ENCODE results near the gene UNC93B1.

UNC93B1 gene

GRCh38 chr11:68030318-68031143 lies 26.6 kb upstream of the UNC93B1 start, which contains the start of gene NDUFS8:
Gene NDUFS8 (plus strand): TSS chr11:68030681. CDS start chr11:68032152, 1,471 bp downstream.
- Histone ChIP-seq H3K27me3 (ENCODE audit: control insufficient read depth, insufficient read depth, low read length) (no peaks in the 10 kb centered on the region), H3K4me1 (ENCODE audit: control insufficient read depth, insufficient read depth, low read length) (no peaks in the 10 kb centered on the region; the same call in 1 of the 2 replicates), H3K27ac (ENCODE audit: low read depth, low read length) (peak within 1 kb of the TSS; percentile 86), H3K36me3 (ENCODE audit: control insufficient read depth, insufficient read depth, low read length) (peaks cover 31% of the 10 kb centered on the region), H3K4me3 (ENCODE audit: low read depth, low read length) (peak within 1 kb of the TSS; percentile 99), H3K9me3 (ENCODE audit: control insufficient read depth, insufficient read depth, low read length) (no peaks in the 10 kb centered on the region), H3K9ac (ENCODE audit: low read depth, low read length) (peak within 1 kb of the TSS; percentile 89)

DNA sequence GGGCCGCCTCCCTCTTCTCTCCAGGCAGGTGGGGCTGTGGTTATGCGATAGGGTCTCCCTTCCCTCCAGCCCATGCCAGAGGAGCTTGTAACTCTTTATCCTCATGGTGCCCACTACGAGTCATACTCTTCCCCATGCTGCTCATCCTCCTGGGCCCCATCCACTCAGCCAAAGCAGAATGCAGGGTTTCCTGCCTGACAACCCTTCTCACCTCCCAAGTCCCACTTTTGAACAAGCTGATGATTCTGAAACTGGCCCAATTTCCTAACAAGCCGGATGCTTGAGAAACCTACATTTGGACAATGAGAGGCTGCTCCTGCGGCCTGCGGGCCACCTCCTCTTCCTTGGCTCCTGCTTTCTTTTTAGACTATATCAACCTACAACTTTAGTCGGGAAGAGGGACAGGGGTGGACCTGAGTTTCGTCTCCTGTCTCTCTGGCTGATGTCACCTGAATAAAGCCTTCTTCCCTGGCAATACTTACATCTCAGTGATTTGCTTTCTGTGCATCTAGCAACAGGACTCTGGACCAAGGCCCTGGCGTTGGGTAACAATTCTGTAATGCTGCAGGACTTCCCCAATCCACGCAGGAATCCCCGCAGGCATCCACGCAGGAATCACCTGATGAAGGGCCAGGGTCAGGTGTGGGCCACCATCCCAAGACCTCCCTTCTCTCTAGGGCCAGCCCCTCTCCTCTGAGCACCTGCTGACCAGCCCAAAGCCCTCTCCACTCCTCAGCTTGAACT lies 25.1 kb upstream of the UNC93B1 start:
- no peaks in the 10 kb centered on the region for H3K9me3 ChIP-seq (ENCODE audit: control insufficient read depth, insufficient read depth, low read length)
- H3K4me1 ChIP-seq (ENCODE audit: control insufficient read depth, insufficient read depth, low read length): no peaks in the 10 kb centered on the region; the same call in 1 of the 2 replicates
- H3K27me3 ChIP-seq (ENCODE audit: control insufficient read depth, insufficient read depth, low read length): no peaks in the 10 kb centered on the region
- no peak overlapping the region for H3K9ac ChIP-seq (ENCODE audit: low read depth, low read length)
- peak overlapping the region; percentile 32 for H3K27ac ChIP-seq (ENCODE audit: low read depth, low read length)
- H3K36me3 ChIP-seq (ENCODE audit: control insufficient read depth, insufficient read depth, low read length): peaks cover 22% of the 10 kb centered on the region
- peak overlapping the region; percentile 99; the same call in 1 of the 2 replicates for H3K4me3 ChIP-seq (ENCODE audit: low read depth, low read length)

- Histone ChIP-seq H3K27ac (ENCODE audit: low read depth, low read length) (peak overlapping the region; percentile 44), H3K36me3 (ENCODE audit: control insufficient read depth, insufficient read depth, low read length) (peaks cover 9% of the 10 kb centered on the region), H3K4me1 (ENCODE audit: control insufficient read depth, insufficient read depth, low read length) (no peaks in the 10 kb centered on the region; the same call in 1 of the 2 replicates), H3K27me3 (ENCODE audit: control insufficient read depth, insufficient read depth, low read length) (no peaks in the 10 kb centered on the region), H3K9me3 (ENCODE audit: control insufficient read depth, insufficient read depth, low read length) (no peaks in the 10 kb centered on the region), H3K4me3 (ENCODE audit: low read depth, low read length) (no peak overlapping the region), H3K9ac (ENCODE audit: low read depth, low read length) (no peak overlapping the region)
Observed at GRCh38 chr11:68027667-68028066, 23.8 kb upstream of the UNC93B1 start.

DNA sequence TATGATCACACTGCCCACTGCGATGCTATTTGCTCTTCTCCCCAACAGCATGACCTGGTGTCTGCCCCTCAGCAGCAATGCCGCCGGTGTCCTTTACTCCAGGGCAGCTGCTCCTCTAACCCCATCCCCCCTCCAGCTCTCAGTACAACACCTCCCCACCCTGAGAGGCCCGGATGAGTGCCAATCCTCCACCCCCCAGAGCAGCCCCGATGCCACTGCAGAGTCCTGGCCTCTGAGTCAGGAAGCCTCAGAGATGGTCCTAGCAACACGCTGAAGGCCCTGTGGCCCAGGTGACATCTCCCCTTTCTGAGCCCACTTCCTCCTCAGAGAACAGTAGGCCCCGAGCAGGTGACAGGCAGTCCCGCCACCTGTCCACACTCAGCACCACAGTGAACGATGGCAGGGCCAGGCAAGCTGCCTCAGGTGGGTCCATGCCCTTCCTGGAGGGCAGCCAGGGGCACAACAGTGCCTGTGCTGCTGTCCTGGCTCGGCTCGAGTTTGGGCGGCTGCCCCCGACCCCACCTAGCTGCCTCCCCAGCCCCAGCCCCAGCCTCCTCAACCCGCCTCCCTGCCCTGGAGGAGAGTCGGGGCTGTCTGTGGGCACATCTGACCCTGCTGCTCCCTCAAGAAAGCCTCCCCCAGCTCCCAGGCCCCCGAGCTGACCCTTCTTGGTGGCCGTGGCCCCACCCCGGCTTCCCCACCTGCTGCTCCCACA lies 22.7 kb upstream of the UNC93B1 start:
- H3K4me1 ChIP-seq (ENCODE audit: control insufficient read depth, insufficient read depth, low read length): no peaks in the 10 kb centered on the region; the same call in 1 of the 2 replicates
- no peaks in the 10 kb centered on the region for H3K9me3 ChIP-seq (ENCODE audit: control insufficient read depth, insufficient read depth, low read length)
- H3K4me3 ChIP-seq (ENCODE audit: low read depth, low read length): no peak overlapping the region
- H3K27me3 ChIP-seq (ENCODE audit: control insufficient read depth, insufficient read depth, low read length): no peaks in the 10 kb centered on the region
- H3K9ac ChIP-seq (ENCODE audit: low read depth, low read length): no peak overlapping the region
- H3K36me3 ChIP-seq (ENCODE audit: control insufficient read depth, insufficient read depth, low read length): no peaks in the 10 kb centered on the region; the same call in 1 of the 2 replicates
- H3K27ac ChIP-seq (ENCODE audit: low read depth, low read length): no peak overlapping the region

- Histone ChIP-seq H3K9ac (ENCODE audit: low read depth, low read length) (no peak overlapping the region), H3K27ac (ENCODE audit: low read depth, low read length) (no peak overlapping the region), H3K9me3 (ENCODE audit: control insufficient read depth, insufficient read depth, low read length) (no peaks in the 10 kb centered on the region), H3K4me3 (ENCODE audit: low read depth, low read length) (no peak overlapping the region), H3K36me3 (ENCODE audit: control insufficient read depth, insufficient read depth, low read length) (no peaks in the 10 kb centered on the region; the same call in 1 of the 2 replicates), H3K27me3 (ENCODE audit: control insufficient read depth, insufficient read depth, low read length) (no peaks in the 10 kb centered on the region), H3K4me1 (ENCODE audit: control insufficient read depth, insufficient read depth, low read length) (peaks cover 6% of the 10 kb centered on the region; the same call in 1 of the 2 replicates)
Observed at GRCh38 chr11:68025047-68025446, 21.1 kb upstream of the UNC93B1 start.

GRCh38 chr11:68024508-68024907 lies 20.6 kb upstream of the UNC93B1 start:
- H3K27me3 ChIP-seq (ENCODE audit: control insufficient read depth, insufficient read depth, low read length): no peaks in the 10 kb centered on the region
- H3K9ac ChIP-seq (ENCODE audit: low read depth, low read length): no peak overlapping the region
- no peak overlapping the region for H3K27ac ChIP-seq (ENCODE audit: low read depth, low read length)
- H3K4me3 ChIP-seq (ENCODE audit: low read depth, low read length): no peak overlapping the region
- H3K9me3 ChIP-seq (ENCODE audit: control insufficient read depth, insufficient read depth, low read length): no peaks in the 10 kb centered on the region
- no peaks in the 10 kb centered on the region; the same call in 1 of the 2 replicates for H3K36me3 ChIP-seq (ENCODE audit: control insufficient read depth, insufficient read depth, low read length)
- H3K4me1 ChIP-seq (ENCODE audit: control insufficient read depth, insufficient read depth, low read length): peaks cover 6% of the 10 kb centered on the region; the same call in 1 of the 2 replicates

DNA sequence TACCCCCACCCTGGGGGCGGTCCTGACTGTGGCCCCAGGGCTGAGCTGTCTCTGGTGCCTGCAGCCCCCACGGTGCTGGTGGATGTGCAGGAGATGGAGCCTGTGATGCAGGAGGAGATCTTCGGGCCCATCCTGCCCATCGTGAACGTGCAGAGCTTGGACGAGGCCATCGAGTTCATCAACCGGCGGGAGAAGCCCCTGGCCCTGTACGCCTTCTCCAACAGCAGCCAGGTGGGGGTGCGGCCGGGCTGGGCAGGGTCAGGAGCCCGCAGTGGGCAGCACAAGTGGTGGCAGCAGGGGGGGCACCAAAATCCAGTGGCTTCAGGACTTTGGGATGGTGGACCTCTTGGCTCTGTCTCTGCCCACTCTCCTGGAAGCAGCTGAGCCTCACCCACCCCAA lies 18.6 kb upstream of the UNC93B1 start:
- no peak overlapping the region for H3K27ac ChIP-seq (ENCODE audit: low read depth, low read length)
- H3K27me3 ChIP-seq (ENCODE audit: control insufficient read depth, insufficient read depth, low read length): no peaks in the 10 kb centered on the region
- peaks cover 6% of the 10 kb centered on the region; the same call in 1 of the 2 replicates for H3K4me1 ChIP-seq (ENCODE audit: control insufficient read depth, insufficient read depth, low read length)
- no peaks in the 10 kb centered on the region; the same call in 1 of the 2 replicates for H3K36me3 ChIP-seq (ENCODE audit: control insufficient read depth, insufficient read depth, low read length)
- H3K9ac ChIP-seq (ENCODE audit: low read depth, low read length): no peak overlapping the region
- no peak overlapping the region for H3K4me3 ChIP-seq (ENCODE audit: low read depth, low read length)
- no peaks in the 10 kb centered on the region for H3K9me3 ChIP-seq (ENCODE audit: control insufficient read depth, insufficient read depth, low read length)

GRCh38 chr11:68021167-68021787 lies 17.4 kb upstream of the UNC93B1 start:
- Histone ChIP-seq H3K36me3 (ENCODE audit: control insufficient read depth, insufficient read depth, low read length) (no peaks in the 10 kb centered on the region; the same call in 1 of the 2 replicates), H3K27me3 (ENCODE audit: control insufficient read depth, insufficient read depth, low read length) (no peaks in the 10 kb centered on the region), H3K27ac (ENCODE audit: low read depth, low read length) (no peak overlapping the region), H3K4me3 (ENCODE audit: low read depth, low read length) (no peak overlapping the region), H3K9me3 (ENCODE audit: control insufficient read depth, insufficient read depth, low read length) (no peaks in the 10 kb centered on the region), H3K9ac (ENCODE audit: low read depth, low read length) (no peak overlapping the region), H3K4me1 (ENCODE audit: control insufficient read depth, insufficient read depth, low read length) (peaks cover 6% of the 10 kb centered on the region; the same call in 1 of the 2 replicates)

- Histone ChIP-seq H3K4me3 (ENCODE audit: low read depth, low read length) (no peak overlapping the region), H3K9me3 (ENCODE audit: control insufficient read depth, insufficient read depth, low read length) (no peaks in the 10 kb centered on the region), H3K27me3 (ENCODE audit: control insufficient read depth, insufficient read depth, low read length) (no peaks in the 10 kb centered on the region), H3K36me3 (ENCODE audit: control insufficient read depth, insufficient read depth, low read length) (no peaks in the 10 kb centered on the region; the same call in 1 of the 2 replicates), H3K9ac (ENCODE audit: low read depth, low read length) (no peak overlapping the region), H3K4me1 (ENCODE audit: control insufficient read depth, insufficient read depth, low read length) (peaks cover 6% of the 10 kb centered on the region; the same call in 1 of the 2 replicates), H3K27ac (ENCODE audit: low read depth, low read length) (no peak overlapping the region)
Observed at GRCh38 chr11:68020575-68020974, 16.7 kb upstream of the UNC93B1 start.

DNA sequence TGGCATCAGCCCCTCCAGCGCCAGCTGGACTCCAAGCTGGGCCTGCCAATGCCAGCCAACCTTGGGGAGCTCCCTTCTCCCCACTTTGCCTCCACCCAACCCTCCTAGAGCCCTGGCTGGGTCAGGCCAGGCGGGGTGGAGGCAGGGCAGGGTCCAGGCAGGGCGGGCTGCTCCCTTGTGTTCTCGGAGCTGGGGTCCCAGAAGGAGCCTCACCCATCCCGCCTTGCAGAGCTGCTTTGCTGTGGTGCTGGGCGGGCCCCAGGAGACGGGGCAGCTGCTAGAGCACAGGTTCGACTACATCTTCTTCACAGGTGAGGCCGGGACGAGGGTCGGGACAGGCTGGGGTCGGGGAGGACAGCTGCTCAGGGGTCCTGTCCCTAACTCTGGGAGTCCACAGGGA lies 15.6 kb upstream of the UNC93B1 start:
- H3K27me3 ChIP-seq (ENCODE audit: control insufficient read depth, insufficient read depth, low read length): no peaks in the 10 kb centered on the region
- no peaks in the 10 kb centered on the region; the same call in 1 of the 2 replicates for H3K36me3 ChIP-seq (ENCODE audit: control insufficient read depth, insufficient read depth, low read length)
- no peak overlapping the region for H3K4me3 ChIP-seq (ENCODE audit: low read depth, low read length)
- H3K4me1 ChIP-seq (ENCODE audit: control insufficient read depth, insufficient read depth, low read length): peaks cover 6% of the 10 kb centered on the region; the same call in 1 of the 2 replicates
- no peaks in the 10 kb centered on the region for H3K9me3 ChIP-seq (ENCODE audit: control insufficient read depth, insufficient read depth, low read length)
- no peak overlapping the region for H3K9ac ChIP-seq (ENCODE audit: low read depth, low read length)
- H3K27ac ChIP-seq (ENCODE audit: low read depth, low read length): no peak overlapping the region

All from HUES48 (cell line).